ENCODE results near the gene SNX19. TPM values are rescaled to one million over a fixed set of nuclear protein-coding genes. Genes with fewer than 3 reads are reported as not detected.

The SNX19 gene
- total RNA-seq, 1 donor from 2014 or later = 45.6 TPM

- H3K9ac ChIP-seq (ENCODE audit: low read length) = peak overlapping the region; percentile 55
- DNase-seq (ENCODE audit: low read depth) = peak; percentile 73
- no peaks in the 10 kb centered on the region for H3K36me3 ChIP-seq (ENCODE audit: insufficient read depth, low read length)
- peak overlapping the region; percentile 73 for H3K4me2 ChIP-seq (ENCODE audit: low read length)
- no peak for FAIRE-seq
- H3K9me3 ChIP-seq (ENCODE audit: insufficient read depth, low read depth, low read length) = no peaks in the 10 kb centered on the region
- Mint-ChIP-seq H3K4me3 (ENCODE audit: unreplicated experiment) (no peak overlapping the region), H3K9me3 (ENCODE audit: unreplicated experiment) (no peaks in the 10 kb centered on the region), H3K27me3 (ENCODE audit: low read depth, unreplicated experiment) (peaks cover 7% of the 10 kb centered on the region), H3K4me1 (ENCODE audit: low read depth, unreplicated experiment) (peaks cover 6% of the 10 kb centered on the region), H3K27ac (ENCODE audit: unreplicated experiment) (peak overlapping the region; percentile 71), H3K36me3 (ENCODE audit: low read depth, unreplicated experiment) (peaks cover under 1% of the 10 kb centered on the region)
- peak overlapping the region; percentile 68 for H2AFZ ChIP-seq (ENCODE audit: low read depth, low read length)
- no peak overlapping the region for H3K27ac ChIP-seq (ENCODE audit: low read depth, low read length)
- H3K4me1 ChIP-seq (ENCODE audit: insufficient read depth, low read length) = no peaks in the 10 kb centered on the region
- no peaks in the 10 kb centered on the region for H3K27me3 ChIP-seq (ENCODE audit: insufficient read depth, low read length)
- H3K79me2 ChIP-seq (ENCODE audit: insufficient read depth, low read length) = no peaks in the 10 kb centered on the region
- no peak overlapping the region for H3K4me3 ChIP-seq (ENCODE audit: insufficient read depth, low read depth, low read length)
- no peaks in the 10 kb centered on the region for H4K20me1 ChIP-seq (ENCODE audit: insufficient read depth, low read length)
- TF ChIP-seq, protein P1, sequence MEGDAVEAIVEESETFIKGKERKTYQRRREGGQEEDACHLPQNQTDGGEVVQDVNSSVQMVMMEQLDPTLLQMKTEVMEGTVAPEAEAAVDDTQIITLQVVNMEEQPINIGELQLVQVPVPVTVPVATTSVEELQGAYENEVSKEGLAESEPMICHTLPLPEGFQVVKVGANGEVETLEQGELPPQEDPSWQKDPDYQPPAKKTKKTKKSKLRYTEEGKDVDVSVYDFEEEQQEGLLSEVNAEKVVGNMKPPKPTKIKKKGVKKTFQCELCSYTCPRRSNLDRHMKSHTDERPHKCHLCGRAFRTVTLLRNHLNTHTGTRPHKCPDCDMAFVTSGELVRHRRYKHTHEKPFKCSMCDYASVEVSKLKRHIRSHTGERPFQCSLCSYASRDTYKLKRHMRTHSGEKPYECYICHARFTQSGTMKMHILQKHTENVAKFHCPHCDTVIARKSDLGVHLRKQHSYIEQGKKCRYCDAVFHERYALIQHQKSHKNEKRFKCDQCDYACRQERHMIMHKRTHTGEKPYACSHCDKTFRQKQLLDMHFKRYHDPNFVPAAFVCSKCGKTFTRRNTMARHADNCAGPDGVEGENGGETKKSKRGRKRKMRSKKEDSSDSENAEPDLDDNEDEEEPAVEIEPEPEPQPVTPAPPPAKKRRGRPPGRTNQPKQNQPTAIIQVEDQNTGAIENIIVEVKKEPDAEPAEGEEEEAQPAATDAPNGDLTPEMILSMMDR (IDR thresholded peaks at IDR 0.05; ENCODE audit: insufficient read depth, low read depth, low read length) = peak; percentile 99
- no peak for TF ChIP-seq EZH2 (IDR thresholded peaks at IDR 0.05; ENCODE audit: insufficient read depth, low read length)
Measured at GRCh38 chr11:130861902-130862860, 54.1 kb downstream of the SNX19 start.

DNA sequence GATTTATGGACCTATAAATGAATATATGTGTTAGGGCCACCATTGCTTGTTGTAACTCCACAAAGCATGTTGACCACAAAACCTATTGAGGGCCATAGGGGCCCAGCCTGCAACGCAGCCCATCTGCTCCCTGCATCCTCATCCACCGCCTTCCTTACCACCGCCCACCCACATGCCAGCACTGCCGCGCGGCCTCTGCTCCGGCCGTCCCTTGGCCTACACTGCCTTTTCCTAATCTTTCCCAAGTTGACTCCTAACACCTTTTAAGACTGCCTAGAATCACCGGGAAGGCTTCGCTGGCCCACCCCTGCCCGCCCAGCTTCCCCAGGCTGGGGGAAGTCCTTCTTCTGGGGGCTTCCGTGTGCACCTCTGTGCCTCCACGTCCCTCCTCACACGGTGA is 55.0 kb downstream of the SNX19 start:
- Histone ChIP-seq H3K4me3 (ENCODE audit: insufficient read depth, low read depth, low read length) (no peak overlapping the region), H3K27me3 (ENCODE audit: insufficient read depth, low read length) (no peaks in the 10 kb centered on the region), H3K4me2 (ENCODE audit: low read length) (peak overlapping the region; percentile 73), H3K79me2 (ENCODE audit: insufficient read depth, low read length) (no peaks in the 10 kb centered on the region), H2AFZ (ENCODE audit: low read depth, low read length) (no peak overlapping the region), H3K9ac (ENCODE audit: low read length) (no peak overlapping the region), H3K9me3 (ENCODE audit: insufficient read depth, low read depth, low read length) (no peaks in the 10 kb centered on the region), H3K36me3 (ENCODE audit: insufficient read depth, low read length) (no peaks in the 10 kb centered on the region), H3K4me1 (ENCODE audit: insufficient read depth, low read length) (no peaks in the 10 kb centered on the region), H4K20me1 (ENCODE audit: insufficient read depth, low read length) (no peaks in the 10 kb centered on the region), H3K27ac (ENCODE audit: low read depth, low read length) (no peak overlapping the region)
- FAIRE-seq = no peak
- DNase-seq (ENCODE audit: low read depth) = no peak
- Mint-ChIP-seq H3K36me3 (ENCODE audit: low read depth, unreplicated experiment) (no peaks in the 10 kb centered on the region), H3K27ac (ENCODE audit: unreplicated experiment) (no peak overlapping the region), H3K9me3 (ENCODE audit: unreplicated experiment) (peaks cover 3% of the 10 kb centered on the region), H3K27me3 (ENCODE audit: low read depth, unreplicated experiment) (peaks cover 7% of the 10 kb centered on the region), H3K4me3 (ENCODE audit: unreplicated experiment) (no peak overlapping the region), H3K4me1 (ENCODE audit: low read depth, unreplicated experiment) (peaks cover 6% of the 10 kb centered on the region)
- TF ChIP-seq, protein P1 (IDR thresholded peaks at IDR 0.05; ENCODE audit: insufficient read depth, low read depth, low read length) = no peak
- no peak for TF ChIP-seq EZH2 (IDR thresholded peaks at IDR 0.05; ENCODE audit: insufficient read depth, low read length)

GRCh38 chr11:130859886-130860285 is 56.4 kb downstream of the SNX19 start:
- H3K4me1 Mint-ChIP-seq (ENCODE audit: low read depth, unreplicated experiment) = no peaks in the 10 kb centered on the region
- H3K36me3 Mint-ChIP-seq (ENCODE audit: low read depth, unreplicated experiment) = no peaks in the 10 kb centered on the region
- H3K4me2 ChIP-seq (ENCODE audit: low read length) = no peak overlapping the region
- no peaks in the 10 kb centered on the region for H4K20me1 ChIP-seq (ENCODE audit: insufficient read depth, low read length)
- no peak overlapping the region for H3K27ac Mint-ChIP-seq (ENCODE audit: unreplicated experiment)
- H3K27ac ChIP-seq (ENCODE audit: low read depth, low read length) = no peak overlapping the region
- no peak overlapping the region for H3K9ac ChIP-seq (ENCODE audit: low read length)
- H3K27me3 ChIP-seq (ENCODE audit: insufficient read depth, low read length) = no peaks in the 10 kb centered on the region
- no peak overlapping the region for H3K4me3 Mint-ChIP-seq (ENCODE audit: unreplicated experiment)
- H3K36me3 ChIP-seq (ENCODE audit: insufficient read depth, low read length) = no peaks in the 10 kb centered on the region
- H2AFZ ChIP-seq (ENCODE audit: low read depth, low read length) = no peak overlapping the region
- no peak for FAIRE-seq
- H3K4me3 ChIP-seq (ENCODE audit: insufficient read depth, low read depth, low read length) = no peak overlapping the region
- no peak for DNase-seq (ENCODE audit: low read depth)
- peaks cover 6% of the 10 kb centered on the region for H3K9me3 Mint-ChIP-seq (ENCODE audit: unreplicated experiment)
- no peaks in the 10 kb centered on the region for H3K4me1 ChIP-seq (ENCODE audit: insufficient read depth, low read length)
- no peak for TF ChIP-seq EZH2 (IDR thresholded peaks at IDR 0.05; ENCODE audit: insufficient read depth, low read length)
- TF ChIP-seq, protein P1 (IDR thresholded peaks at IDR 0.05; ENCODE audit: insufficient read depth, low read depth, low read length) = no peak
- H3K27me3 Mint-ChIP-seq (ENCODE audit: low read depth, unreplicated experiment) = peaks cover 7% of the 10 kb centered on the region
- no peaks in the 10 kb centered on the region for H3K9me3 ChIP-seq (ENCODE audit: insufficient read depth, low read depth, low read length)
- H3K79me2 ChIP-seq (ENCODE audit: insufficient read depth, low read length) = no peaks in the 10 kb centered on the region

All from astrocyte (in vitro differentiated cells and primary cell).